ENCODE measurements around the gene MOV10. TPM values are rescaled to one million over a fixed set of nuclear protein-coding genes. Genes with fewer than 3 reads are reported as not detected.

Gene MOV10
- total RNA-seq, 1 donor from 2014 or later, result 46.7 TPM

DNA sequence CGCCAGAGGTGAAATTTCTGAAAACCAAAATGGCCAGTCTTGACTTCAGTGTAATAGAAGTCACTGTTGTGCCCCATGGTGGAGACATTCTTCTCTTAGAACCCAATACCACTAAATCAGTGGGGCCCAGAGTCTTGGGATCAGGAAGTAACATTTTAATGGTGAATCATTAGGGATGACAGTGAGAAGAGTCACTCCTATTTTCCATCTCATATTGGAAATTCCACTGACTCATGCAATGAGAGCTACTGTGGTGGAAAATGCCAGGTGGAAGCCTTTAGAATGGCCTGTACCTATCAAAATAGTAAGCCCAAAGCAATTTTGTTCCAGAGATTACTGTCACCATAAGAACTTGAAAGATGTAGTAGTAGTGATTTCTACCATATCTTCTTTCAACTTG, 61.3 kb downstream of the MOV10 start:
- peak; percentile 93 for DNase-seq (ENCODE audit: low read depth)
- no peaks in the 10 kb centered on the region for H3K36me3 ChIP-seq (ENCODE audit: control insufficient read depth, insufficient read depth, low read length)
- H3K27me3 ChIP-seq (ENCODE audit: control insufficient read depth, insufficient read depth, low read length), result no peaks in the 10 kb centered on the region
- TF ChIP-seq CTCF (IDR thresholded peaks at IDR 0.05; ENCODE audit: insufficient read depth, low read length, poor library complexity, severe bottlenecking), result no peak
- no peak overlapping the region for H3K4me3 ChIP-seq (ENCODE audit: low read depth, low read length)

- no peak overlapping the region for H3K4me3 ChIP-seq (ENCODE audit: low read depth, low read length)
- no peak for TF ChIP-seq CTCF (IDR thresholded peaks at IDR 0.05; ENCODE audit: insufficient read depth, low read length, poor library complexity, severe bottlenecking)
- no peaks in the 10 kb centered on the region for H3K27me3 ChIP-seq (ENCODE audit: control insufficient read depth, insufficient read depth, low read length)
- no peaks in the 10 kb centered on the region for H3K36me3 ChIP-seq (ENCODE audit: control insufficient read depth, insufficient read depth, low read length)
- no peak for DNase-seq (ENCODE audit: low read depth)
These were observed 63.1 kb downstream of the MOV10 start for GRCh38 chr1:112737573-112737972.

- no peak for DNase-seq (ENCODE audit: low read depth)
- no peak for TF ChIP-seq CTCF (IDR thresholded peaks at IDR 0.05; ENCODE audit: insufficient read depth, low read length, poor library complexity, severe bottlenecking)
- Histone ChIP-seq H3K27me3 (ENCODE audit: control insufficient read depth, insufficient read depth, low read length) (peaks cover 10% of the 10 kb centered on the region), H3K36me3 (ENCODE audit: control insufficient read depth, insufficient read depth, low read length) (no peaks in the 10 kb centered on the region), H3K4me3 (ENCODE audit: low read depth, low read length) (peak overlapping the region; percentile 32)
These were observed 68.9 kb downstream of the MOV10 start for GRCh38 chr1:112743174-112744008.

GRCh38 chr1:112744009-112744578, 69.6 kb downstream of the MOV10 start:
- peaks cover 10% of the 10 kb centered on the region for H3K27me3 ChIP-seq (ENCODE audit: control insufficient read depth, insufficient read depth, low read length)
- TF ChIP-seq CTCF (IDR thresholded peaks at IDR 0.05; ENCODE audit: insufficient read depth, low read length, poor library complexity, severe bottlenecking), result peak; percentile 67
- peak overlapping the region; percentile 32 for H3K4me3 ChIP-seq (ENCODE audit: low read depth, low read length)
- no peak for DNase-seq (ENCODE audit: low read depth)
- H3K36me3 ChIP-seq (ENCODE audit: control insufficient read depth, insufficient read depth, low read length), result no peaks in the 10 kb centered on the region

GRCh38 chr1:112748396-112748795, 73.9 kb downstream of the MOV10 start:
- H3K36me3 ChIP-seq (ENCODE audit: control insufficient read depth, insufficient read depth, low read length), result no peaks in the 10 kb centered on the region
- no peak for DNase-seq (ENCODE audit: low read depth)
- no peak overlapping the region for H3K4me3 ChIP-seq (ENCODE audit: low read depth, low read length)
- no peak for TF ChIP-seq CTCF (IDR thresholded peaks at IDR 0.05; ENCODE audit: insufficient read depth, low read length, poor library complexity, severe bottlenecking)
- peaks cover 10% of the 10 kb centered on the region for H3K27me3 ChIP-seq (ENCODE audit: control insufficient read depth, insufficient read depth, low read length)

Other genes starting within 250 kb of the MOV10 start
- 1.3 and 1.6 TPM in 2 replicates for gene WNT2B, start 165.7 kb upstream of the MOV10 start, total RNA-seq
- 10.8 and 12.9 TPM in 2 replicates for gene ST7L, start 55.5 kb upstream of the MOV10 start, total RNA-seq
- 181 and 193 TPM in 2 replicates for gene CAPZA1, start 54.8 kb upstream of the MOV10 start, total RNA-seq
- 634 and 639 TPM in 2 replicates for gene RHOC, start 32.5 kb downstream of the MOV10 start, total RNA-seq
- gene PPM1J, start 40.7 kb downstream of the MOV10 start, total RNA-seq, result 2.1 and 2.3 TPM in 2 replicates

Data from kidney epithelial cell (primary cell).